GM23338 (cell line): ENCODE measurements around the gene PKD1L1. TPM values are rescaled to one million over a fixed set of nuclear protein-coding genes. Genes with fewer than 3 reads are reported as not detected.
A peak's percentile ranks its signal among the peaks of the same experiment; 100 is the strongest.

ENCODE experiments used
- ATAC-seq: fragments of 200-7000 bp; cut with Tn5 transposase; 3 replicates; pipeline ENCODE4 v1.9.1; 2020
- DNase-seq: peaks from one replicate; pipeline ENCODE4 v3.0.0-alpha.2; 2015; ENCODE audit warnings: low spot score
- H2AFZ ChIP-seq: fragments of 200-600 bp; sonication (generic); 2 replicates; pipeline ENCODE4 v1.8.0; 2016; ENCODE audit warnings: antibody characterized with exemption, mild to moderate bottlenecking, moderate library complexity
- H3F3A ChIP-seq: fragments of 200-600 bp; sonication (generic); replicated peaks from 2 replicates; pipeline ENCODE4 v1.8.0; 2017; ENCODE audit warnings: antibody characterized with exemption, mixed run types, low read depth
- H3K27ac ChIP-seq: fragments of 200-600 bp; sonication (generic); 2 replicates; pipeline ENCODE4 v1.6.1; 2016; ENCODE audit warnings: low read depth
- H3K27me3 ChIP-seq: fragments of 200-600 bp; sonication (generic); 2 replicates; pipeline ENCODE4 v1.8.0; 2016; ENCODE audit warnings: mild to moderate bottlenecking, mixed run types, moderate library complexity; ENCODE audit not compliant: insufficient read depth
- H3K36me3 ChIP-seq: fragments of 200-600 bp; sonication (generic); 2 replicates; pipeline ENCODE4 v1.8.0; 2016; ENCODE audit warnings: mild to moderate bottlenecking; ENCODE audit not compliant: insufficient read depth
- H3K4me1 ChIP-seq: fragments of 200-600 bp; sonication (generic); 2 replicates; pipeline ENCODE4 v1.8.0; 2016; ENCODE audit warnings: mild to moderate bottlenecking, moderate library complexity; ENCODE audit not compliant: insufficient read depth
- H3K4me2 ChIP-seq: fragments of 200-600 bp; sonication (generic); 2 replicates; pipeline ENCODE4 v1.7.1; 2017; ENCODE audit warnings: mixed run types
- H3K4me3 ChIP-seq: fragments of 200-600 bp; sonication (generic); 2 replicates; pipeline ENCODE4 v1.6.1; 2016; ENCODE audit warnings: mixed run types
- H3K79me2 ChIP-seq: fragments of 200-600 bp; sonication (generic); replicated peaks from 2 replicates; pipeline ENCODE4 v1.8.0; 2017; ENCODE audit warnings: mild to moderate bottlenecking; ENCODE audit not compliant: insufficient read depth
- H3K9me2 ChIP-seq: fragments of 200-600 bp; sonication (generic); 2 replicates; pipeline ENCODE4 v1.8.0; 2017; ENCODE audit not compliant: insufficient read depth
- H4K20me1 ChIP-seq: fragments of 200-600 bp; sonication (generic); replicated peaks from 2 replicates; pipeline ENCODE4 v1.8.0; 2017; ENCODE audit warnings: mild to moderate bottlenecking; ENCODE audit not compliant: insufficient read depth
- H3K27ac Mint-ChIP-seq: 2 replicates; pipeline ENCODE4 v1.8.0; 2020; ENCODE audit warnings: inconsistent platforms, mild to moderate bottlenecking, moderate library complexity, mixed read lengths
- H3K27me3 Mint-ChIP-seq: 3 replicates; pipeline ENCODE4 v1.8.0; 2022; ENCODE audit warnings: low read depth, mild to moderate bottlenecking, moderate library complexity, mixed read lengths, inconsistent platforms; ENCODE audit not compliant: insufficient read depth, poor library complexity
- H3K36me3 Mint-ChIP-seq: 3 replicates; pipeline ENCODE4 v1.8.0; 2021; ENCODE audit warnings: low read depth, mild to moderate bottlenecking, inconsistent platforms, moderate library complexity, mixed read lengths
- H3K4me1 Mint-ChIP-seq: 3 replicates; pipeline ENCODE4 v1.8.0; 2020; ENCODE audit warnings: mild to moderate bottlenecking, inconsistent platforms, mixed read lengths
- H3K4me3 Mint-ChIP-seq: 3 replicates; pipeline ENCODE4 v1.8.0; 2021; ENCODE audit warnings: moderate library complexity, mild to moderate bottlenecking, inconsistent platforms, mixed read lengths
- H3K9me3 Mint-ChIP-seq: 3 replicates; pipeline ENCODE4 v1.8.0; 2020; ENCODE audit warnings: moderate library complexity, mild to moderate bottlenecking, inconsistent platforms, mixed read lengths
- EZH2 ChIP-seq: fragments of 200-600 bp; sonication (generic); IDR thresholded peaks from one replicate; pipeline ENCODE4 v1.8.0; 2017; ENCODE audit warnings: antibody characterized with exemption, mild to moderate bottlenecking, low read depth; ENCODE audit not compliant: unreplicated experiment
- EZH2phosphoT487 ChIP-seq: fragments of 200-600 bp; sonication (generic); IDR thresholded peaks from one replicate; pipeline ENCODE4 v1.8.1; 2018; ENCODE audit warnings: antibody characterized with exemption; ENCODE audit not compliant: unreplicated experiment
- JUNB ChIP-seq: IDR thresholded peaks from one replicate; pipeline ENCODE4 v1.6.1; 2016; ENCODE audit warnings: antibody characterized with exemption; ENCODE audit not compliant: unreplicated experiment
- NANOG ChIP-seq: IDR thresholded peaks from 2 replicates; pipeline ENCODE4 v1.6.1; 2016; ENCODE audit warnings: antibody characterized with exemption, borderline replicate concordance
- POLR2AphosphoS5 ChIP-seq: IDR thresholded peaks from 2 replicates; pipeline ENCODE4 v1.6.1; 2016; ENCODE audit warnings: antibody characterized with exemption, low read depth
- ZNF331 ChIP-seq: fragments of 250-450 bp; sonication (Bioruptor Pico); IDR thresholded peaks from 2 replicates; pipeline ENCODE4 v1.5.0; 2020; ENCODE audit warnings: low read depth, mild to moderate bottlenecking, moderate library complexity
- polyA plus RNA-seq: library from polyadenylated mRNA; unstranded; fragments of >200 nt; fragmentation: Nextera tagmentation; extraction: Ambion mirVana; gene quantifications from 2 replicates; pipeline ENCODE4 v1.2.1, GENCODE V29; 2016
- total RNA-seq: library from RNA; depleted of rRNA; stranded (reverse); fragments of >200 nt; shearing (Covaris generic); gene quantifications from 2 replicates; pipeline ENCODE4 v1.2.3, GENCODE V29; 2014
- TF ChIP-seq, protein P1 (sequence below): fragments of 250-450 bp; sonication (Bioruptor Pico); IDR thresholded peaks from 2 replicates; pipeline ENCODE4 v1.5.0; 2020; ENCODE audit warnings: mild to moderate bottlenecking, moderate library complexity
- TF ChIP-seq, protein P2 (sequence below), 2 experiments: fragments of 200-600 bp in 1 of 2; sonication (generic) in 1 of 2; conservative IDR thresholded peaks; 2 replicates each; pipeline versions ENCODE4 v1.5.1 to v1.6.1; 2016 to 2017; ENCODE audit warnings: antibody characterized with exemption in 2 of 2, low read depth in 2 of 2, mild to moderate bottlenecking in 2 of 2, moderate library complexity in 1 of 2

Gene PKD1L1
- total and polyA plus RNA-seq, 2 experiments from 2014 or later: 0.03 TPM; not detected in 1

- Histone ChIP-seq H3K4me3 (no peak overlapping the region), H3K27me3 (no peaks in the 10 kb centered on the region), H3K9me2 (no peaks in the 10 kb centered on the region; the same call in 1 of the 2 replicates), H3K4me2 (no peak overlapping the region), H3K27ac (no peak overlapping the region), H3K79me2 (no peaks in the 10 kb centered on the region), H3K4me1 (0 out of 2 replicates have a peak, but pooled peaks cover 5% of the 10 kb centered on the region), H2AFZ (peak overlapping the region; percentile 38; the same call in 1 of the 2 replicates), H3F3A (no peaks in the 10 kb centered on the region), H4K20me1 (no peaks in the 10 kb centered on the region), H3K36me3 (no peaks in the 10 kb centered on the region)
- DNase-seq (no peak), ATAC-seq (no peak)
- H3K4me1 Mint-ChIP-seq: peaks cover 5% of the 10 kb centered on the region; the same call in 2 of the 3 replicates
- H3K9me3 Mint-ChIP-seq: no peaks in the 10 kb centered on the region
- no peaks in the 10 kb centered on the region for H3K36me3 Mint-ChIP-seq
- no peak overlapping the region for H3K27ac Mint-ChIP-seq
- H3K27me3 Mint-ChIP-seq: peaks cover 2% of the 10 kb centered on the region
- TF ChIP-seq ZNF331: no peak
- TF ChIP-seq, protein P1, sequence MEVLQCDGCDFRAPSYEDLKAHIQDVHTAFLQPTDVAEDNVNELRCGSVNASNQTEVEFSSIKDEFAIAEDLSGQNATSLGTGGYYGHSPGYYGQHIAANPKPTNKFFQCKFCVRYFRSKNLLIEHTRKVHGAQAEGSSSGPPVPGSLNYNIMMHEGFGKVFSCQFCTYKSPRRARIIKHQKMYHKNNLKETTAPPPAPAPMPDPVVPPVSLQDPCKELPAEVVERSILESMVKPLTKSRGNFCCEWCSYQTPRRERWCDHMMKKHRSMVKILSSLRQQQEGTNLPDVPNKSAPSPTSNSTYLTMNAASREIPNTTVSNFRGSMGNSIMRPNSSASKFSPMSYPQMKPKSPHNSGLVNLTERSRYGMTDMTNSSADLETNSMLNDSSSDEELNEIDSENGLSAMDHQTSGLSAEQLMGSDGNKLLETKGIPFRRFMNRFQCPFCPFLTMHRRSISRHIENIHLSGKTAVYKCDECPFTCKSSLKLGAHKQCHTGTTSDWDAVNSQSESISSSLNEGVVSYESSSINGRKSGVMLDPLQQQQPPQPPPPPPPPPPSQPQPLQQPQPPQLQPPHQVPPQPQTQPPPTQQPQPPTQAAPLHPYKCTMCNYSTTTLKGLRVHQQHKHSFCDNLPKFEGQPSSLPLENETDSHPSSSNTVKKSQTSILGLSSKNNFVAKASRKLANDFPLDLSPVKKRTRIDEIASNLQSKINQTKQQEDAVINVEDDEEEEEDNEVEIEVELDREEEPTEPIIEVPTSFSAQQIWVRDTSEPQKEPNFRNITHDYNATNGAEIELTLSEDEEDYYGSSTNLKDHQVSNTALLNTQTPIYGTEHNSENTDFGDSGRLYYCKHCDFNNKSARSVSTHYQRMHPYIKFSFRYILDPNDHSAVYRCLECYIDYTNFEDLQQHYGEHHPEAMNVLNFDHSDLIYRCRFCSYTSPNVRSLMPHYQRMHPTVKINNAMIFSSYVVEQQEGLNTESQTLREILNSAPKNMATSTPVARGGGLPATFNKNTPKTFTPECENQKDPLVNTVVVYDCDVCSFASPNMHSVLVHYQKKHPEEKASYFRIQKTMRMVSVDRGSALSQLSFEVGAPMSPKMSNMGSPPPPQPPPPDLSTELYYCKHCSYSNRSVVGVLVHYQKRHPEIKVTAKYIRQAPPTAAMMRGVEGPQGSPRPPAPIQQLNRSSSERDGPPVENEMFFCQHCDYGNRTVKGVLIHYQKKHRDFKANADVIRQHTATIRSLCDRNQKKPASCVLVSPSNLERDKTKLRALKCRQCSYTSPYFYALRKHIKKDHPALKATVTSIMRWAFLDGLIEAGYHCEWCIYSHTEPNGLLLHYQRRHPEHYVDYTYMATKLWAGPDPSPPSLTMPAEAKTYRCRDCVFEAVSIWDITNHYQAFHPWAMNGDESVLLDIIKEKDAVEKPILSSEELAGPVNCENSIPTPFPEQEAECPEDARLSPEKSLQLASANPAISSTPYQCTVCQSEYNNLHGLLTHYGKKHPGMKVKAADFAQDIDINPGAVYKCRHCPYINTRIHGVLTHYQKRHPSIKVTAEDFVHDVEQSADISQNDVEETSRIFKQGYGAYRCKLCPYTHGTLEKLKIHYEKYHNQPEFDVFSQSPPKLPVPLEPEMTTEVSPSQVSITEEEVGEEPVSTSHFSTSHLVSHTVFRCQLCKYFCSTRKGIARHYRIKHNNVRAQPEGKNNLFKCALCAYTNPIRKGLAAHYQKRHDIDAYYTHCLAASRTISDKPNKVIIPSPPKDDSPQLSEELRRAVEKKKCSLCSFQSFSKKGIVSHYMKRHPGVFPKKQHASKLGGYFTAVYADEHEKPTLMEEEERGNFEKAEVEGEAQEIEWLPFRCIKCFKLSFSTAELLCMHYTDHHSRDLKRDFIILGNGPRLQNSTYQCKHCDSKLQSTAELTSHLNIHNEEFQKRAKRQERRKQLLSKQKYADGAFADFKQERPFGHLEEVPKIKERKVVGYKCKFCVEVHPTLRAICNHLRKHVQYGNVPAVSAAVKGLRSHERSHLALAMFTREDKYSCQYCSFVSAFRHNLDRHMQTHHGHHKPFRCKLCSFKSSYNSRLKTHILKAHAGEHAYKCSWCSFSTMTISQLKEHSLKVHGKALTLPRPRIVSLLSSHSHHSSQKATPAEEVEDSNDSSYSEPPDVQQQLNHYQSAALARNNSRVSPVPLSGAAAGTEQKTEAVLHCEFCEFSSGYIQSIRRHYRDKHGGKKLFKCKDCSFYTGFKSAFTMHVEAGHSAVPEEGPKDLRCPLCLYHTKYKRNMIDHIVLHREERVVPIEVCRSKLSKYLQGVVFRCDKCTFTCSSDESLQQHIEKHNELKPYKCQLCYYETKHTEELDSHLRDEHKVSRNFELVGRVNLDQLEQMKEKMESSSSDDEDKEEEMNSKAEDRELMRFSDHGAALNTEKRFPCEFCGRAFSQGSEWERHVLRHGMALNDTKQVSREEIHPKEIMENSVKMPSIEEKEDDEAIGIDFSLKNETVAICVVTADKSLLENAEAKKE (CRISPR knock-in tag): no peak
- no peak for TF ChIP-seq EZH2phosphoT487
- no peak for TF ChIP-seq JUNB
- TF ChIP-seq POLR2AphosphoS5: no peak
- TF ChIP-seq EZH2: no peak
- TF ChIP-seq, protein P2, sequence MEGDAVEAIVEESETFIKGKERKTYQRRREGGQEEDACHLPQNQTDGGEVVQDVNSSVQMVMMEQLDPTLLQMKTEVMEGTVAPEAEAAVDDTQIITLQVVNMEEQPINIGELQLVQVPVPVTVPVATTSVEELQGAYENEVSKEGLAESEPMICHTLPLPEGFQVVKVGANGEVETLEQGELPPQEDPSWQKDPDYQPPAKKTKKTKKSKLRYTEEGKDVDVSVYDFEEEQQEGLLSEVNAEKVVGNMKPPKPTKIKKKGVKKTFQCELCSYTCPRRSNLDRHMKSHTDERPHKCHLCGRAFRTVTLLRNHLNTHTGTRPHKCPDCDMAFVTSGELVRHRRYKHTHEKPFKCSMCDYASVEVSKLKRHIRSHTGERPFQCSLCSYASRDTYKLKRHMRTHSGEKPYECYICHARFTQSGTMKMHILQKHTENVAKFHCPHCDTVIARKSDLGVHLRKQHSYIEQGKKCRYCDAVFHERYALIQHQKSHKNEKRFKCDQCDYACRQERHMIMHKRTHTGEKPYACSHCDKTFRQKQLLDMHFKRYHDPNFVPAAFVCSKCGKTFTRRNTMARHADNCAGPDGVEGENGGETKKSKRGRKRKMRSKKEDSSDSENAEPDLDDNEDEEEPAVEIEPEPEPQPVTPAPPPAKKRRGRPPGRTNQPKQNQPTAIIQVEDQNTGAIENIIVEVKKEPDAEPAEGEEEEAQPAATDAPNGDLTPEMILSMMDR (conservative IDR thresholded peaks at IDR 0.05; ENCODE audit: low read depth in 2 of 2): no peak
- no peak for TF ChIP-seq NANOG
- H3K4me3 Mint-ChIP-seq: no peak overlapping the region
Observed at GRCh38 chr7:47763063-47763974, 184.9 kb downstream of the PKD1L1 start.
